Erythroblast (primary cell): ENCODE data around the gene TAF11.
"Not testable (repeated sequence)": the region's sequence is repeated elsewhere in the genome, so short reads cannot be mapped to it uniquely, and the experiment has no call there.

Experiments used
- DNase-seq, 2 experiments: peaks; one replicate each; lab custom pipeline; 2025; lab: John Stamatoyannopoulos, UW
- GATA1 ChIP-seq: IDR thresholded peaks from 2 replicates; pipeline ENCODE4 v1.6.1; 2011; ENCODE audit warnings: low read depth, mild to moderate bottlenecking, control low read depth, low read length, moderate library complexity
- POLR2A ChIP-seq: IDR thresholded peaks from 2 replicates; pipeline ENCODE4 v1.6.1; 2011; ENCODE audit warnings: mild to moderate bottlenecking, low read length

Gene TAF11

GRCh38 chr6:34891296-34891695 lies 3.5 kb upstream of the TAF11 start:
- DNase-seq, result no peak
- TF ChIP-seq POLR2A (no peak), GATA1 (no peak)

- peak; percentile 12 to 23 for DNase-seq
- TF ChIP-seq GATA1 (no peak), POLR2A (no peak)
Measured at GRCh38 chr6:34890533-34890925, 2.7 kb upstream of the TAF11 start.

- TF ChIP-seq POLR2A (no peak), GATA1 (no peak)
- peak; percentile 86 to 92 for DNase-seq
Measured at GRCh38 chr6:34888874-34889555, 1.2 kb upstream of the TAF11 start, which contains the start of gene ANKS1A. Gene ANKS1A, plus strand, starts transcription at chr6:34889255. Its CDS starts 148 bp downstream, at chr6:34889403.

- DNase-seq, result no peak
- no peak for TF ChIP-seq POLR2A
- no peak for TF ChIP-seq GATA1
Measured at GRCh38 chr6:34888514-34888856, 643 bp upstream of the TAF11 start.

GRCh38 chr6:34885837-34886236 lies 2.0 kb downstream of the TAF11 start:
- DNase-seq, result not testable (repeated sequence)

- no peak for DNase-seq
- no peak for TF ChIP-seq POLR2A
- TF ChIP-seq GATA1, result no peak
Measured at GRCh38 chr6:34884996-34885395, 2.8 kb downstream of the TAF11 start.

- DNase-seq, result not testable (repeated sequence)
Measured at GRCh38 chr6:34884073-34884472, 3.8 kb downstream of the TAF11 start.

- TF ChIP-seq GATA1 (no peak), POLR2A (no peak)
Measured at GRCh38 chr6:34877869-34878485, 9.9 kb downstream of the TAF11 start.

GRCh38 chr6:34877259-34877658 lies 10.6 kb downstream of the TAF11 start:
- TF ChIP-seq POLR2A, result no peak
- TF ChIP-seq GATA1, result no peak
- DNase-seq, result no peak

More at GRCh38 chr6:34877869-34878485, 9.9 kb downstream of the TAF11 start:
- no peak for DNase-seq

- TF ChIP-seq GATA1, result no peak
- TF ChIP-seq POLR2A, result no peak
- no peak for DNase-seq
Measured at GRCh38 chr6:34876472-34876871, 11.4 kb downstream of the TAF11 start.

GRCh38 chr6:34875292-34876213 lies 12.3 kb downstream of the TAF11 start:
- TF ChIP-seq POLR2A, result no peak
- TF ChIP-seq GATA1, result no peak
- DNase-seq, result no peak

GRCh38 chr6:34872332-34872731 lies 15.5 kb downstream of the TAF11 start:
- TF ChIP-seq POLR2A (no peak), GATA1 (no peak)
- DNase-seq, result no peak

GRCh38 chr6:34871853-34872252 lies 16.0 kb downstream of the TAF11 start:
- no peak for DNase-seq
- TF ChIP-seq GATA1, result no peak

GRCh38 chr6:34867484-34867883 lies 20.4 kb downstream of the TAF11 start:
- DNase-seq, result no peak
- TF ChIP-seq POLR2A (no peak), GATA1 (no peak)
